ENCODE measurements around the gene HLA-B.
"Not testable (repeated sequence)": the region's sequence is repeated elsewhere in the genome, so short reads cannot be mapped to it uniquely, and the experiment has no call there.

HLA-B gene

DNA sequence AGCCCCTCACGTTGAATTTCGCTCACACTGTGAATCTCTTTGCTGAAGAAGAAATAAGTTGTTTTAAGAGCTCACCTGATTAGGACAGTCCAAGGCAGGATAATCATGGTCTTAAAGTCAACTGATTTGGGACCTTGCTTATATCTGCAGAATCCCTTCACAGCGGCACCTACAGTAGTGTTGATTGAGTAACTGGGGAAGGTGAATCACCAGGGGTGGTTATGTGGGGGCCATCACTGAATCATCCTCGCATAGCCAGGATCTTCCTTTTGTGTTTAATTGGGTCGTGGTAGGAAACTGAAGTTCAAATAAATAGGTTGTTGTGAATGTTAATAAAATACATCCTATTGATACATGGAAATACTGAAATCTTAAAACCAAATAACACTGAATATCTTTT is 26.2 kb upstream of the HLA-B start:
- DNase-seq (ENCODE audit: low read depth in 2 of 2), result no peak

DNA sequence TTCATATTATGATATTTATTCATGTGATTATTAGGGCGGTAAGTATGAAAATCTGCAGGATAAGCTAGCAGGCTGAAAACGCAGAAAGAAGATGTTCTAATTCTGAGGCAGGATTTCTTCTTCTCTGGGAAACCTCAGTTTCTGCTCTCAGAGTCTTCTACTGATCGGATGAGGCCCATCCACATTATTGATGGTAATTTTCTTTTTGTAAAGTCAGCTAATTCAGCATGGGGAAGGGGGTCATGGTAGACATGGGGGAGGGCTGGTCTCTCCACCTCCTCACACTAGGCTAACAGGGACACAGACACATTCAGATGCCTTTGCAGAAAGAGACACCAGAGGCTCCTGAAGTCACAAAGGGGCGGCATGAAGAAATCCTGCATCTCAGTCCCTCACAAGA is 24.7 kb upstream of the HLA-B start:
- no peak for DNase-seq (ENCODE audit: low read depth in 2 of 2)

DNA sequence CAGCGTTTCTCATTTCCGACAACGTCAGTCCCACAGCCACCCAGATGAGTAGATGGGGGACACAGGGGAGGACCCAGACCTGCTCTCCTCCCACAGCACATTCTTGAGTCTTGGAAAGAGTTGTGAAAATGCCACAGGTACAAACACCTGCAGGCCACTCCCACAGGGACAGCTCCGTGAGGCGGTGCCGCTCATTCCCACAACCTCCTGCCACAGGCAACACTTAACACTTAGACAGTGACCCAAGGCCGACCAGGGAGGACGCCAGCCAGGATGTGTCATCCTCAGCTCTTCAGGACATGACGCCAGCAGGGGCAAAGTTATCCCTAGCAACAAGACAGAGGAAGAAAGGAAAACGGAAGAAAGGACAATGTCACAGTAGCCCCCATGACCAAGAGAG is 22.9 kb upstream of the HLA-B start:
- DNase-seq (ENCODE audit: low read depth in 2 of 2), result no peak

DNA sequence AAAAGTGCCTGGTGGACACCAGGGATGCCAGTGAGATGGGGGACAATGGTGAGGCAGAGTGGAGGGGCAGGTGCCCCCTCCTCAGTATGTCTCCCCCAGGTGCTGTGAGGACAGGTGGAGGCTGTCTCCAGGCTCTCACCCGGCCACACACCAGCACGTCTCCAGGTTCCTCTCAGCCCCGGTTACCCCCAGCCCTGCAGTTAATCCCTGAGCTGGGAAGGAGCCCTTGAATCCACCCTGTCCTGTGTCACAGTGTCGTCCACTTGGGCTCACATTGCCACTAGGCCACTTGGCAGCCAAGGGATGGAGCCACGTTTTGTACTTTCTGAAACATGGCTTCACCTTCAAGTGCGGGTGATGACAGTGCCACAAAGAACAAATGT is 21.7 kb upstream of the HLA-B start:
- no peak for DNase-seq (ENCODE audit: low read depth in 2 of 2)

DNA sequence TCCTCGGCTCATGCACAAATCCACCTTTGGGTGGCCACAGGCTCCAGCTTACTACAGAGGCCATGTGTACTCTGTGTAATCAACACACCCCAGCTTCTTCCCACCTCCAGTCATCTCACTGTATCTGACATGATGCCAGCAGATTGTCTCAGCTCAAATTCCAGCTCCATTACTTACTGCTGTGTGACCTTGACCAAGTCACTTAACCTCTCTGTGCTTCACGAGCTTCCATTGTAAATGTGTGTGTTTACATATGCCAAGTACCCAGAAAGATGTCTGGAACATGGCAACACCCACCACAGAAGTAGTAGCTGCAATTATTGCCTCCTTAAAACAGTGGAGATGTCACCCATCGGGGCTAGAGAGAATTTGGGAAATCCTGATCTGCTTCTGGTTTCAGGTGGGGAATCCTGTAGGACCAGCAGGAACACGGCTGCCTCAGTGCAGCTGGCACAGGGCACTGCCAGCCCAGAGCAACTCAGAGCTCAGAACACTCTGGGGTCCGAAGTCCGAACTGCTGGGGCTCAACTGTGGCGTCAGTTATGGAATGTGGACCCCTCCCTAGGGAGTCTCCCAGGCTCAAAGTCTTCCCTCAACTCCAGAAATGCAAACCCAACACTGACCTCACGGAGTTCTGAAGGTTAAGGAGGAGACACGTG is 21.2 kb upstream of the HLA-B start:
- no peak for DNase-seq (ENCODE audit: low read depth in 2 of 2)

DNA sequence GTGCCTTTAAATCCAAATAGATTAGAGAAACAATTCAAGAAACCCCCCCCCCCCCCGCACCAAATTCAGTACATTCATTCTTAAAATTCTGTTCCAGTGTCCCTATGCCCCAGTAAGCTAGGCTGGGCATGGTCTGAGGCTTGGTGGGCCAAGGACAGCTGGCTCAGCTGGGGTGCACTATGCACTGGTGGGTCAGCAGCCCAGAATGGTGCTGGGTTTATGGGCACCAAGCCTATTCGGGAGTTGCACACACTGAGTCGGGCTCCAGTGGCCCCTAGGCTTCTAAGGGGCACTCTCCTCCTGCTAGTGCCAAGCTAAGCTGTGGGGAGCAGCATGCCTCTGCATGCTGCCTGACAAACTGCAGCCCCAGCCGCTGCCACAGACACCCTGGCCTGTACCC is 20.1 kb upstream of the HLA-B start:
- DNase-seq (ENCODE audit: low read depth in 2 of 2), result no peak

DNA sequence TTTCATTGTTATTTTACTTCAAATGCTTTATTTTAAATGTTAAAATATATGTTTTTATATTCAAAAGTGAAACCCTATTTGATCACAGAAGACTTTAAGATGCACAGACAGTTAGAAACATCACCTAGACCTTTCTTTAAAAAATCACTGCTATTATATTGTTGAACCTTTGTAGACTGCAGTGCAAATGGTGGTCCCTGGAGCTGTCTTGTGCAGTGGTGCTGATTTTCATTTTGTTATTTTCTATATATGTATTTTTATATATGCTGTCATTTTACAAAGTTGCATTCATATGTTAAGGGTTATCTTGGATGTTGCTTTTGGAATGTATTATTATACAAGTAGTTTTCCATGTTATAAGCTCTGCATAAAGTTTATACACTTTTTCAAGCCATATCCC is 18.7 kb upstream of the HLA-B start:
- DNase-seq (ENCODE audit: low read depth in 2 of 2), result no peak

DNA sequence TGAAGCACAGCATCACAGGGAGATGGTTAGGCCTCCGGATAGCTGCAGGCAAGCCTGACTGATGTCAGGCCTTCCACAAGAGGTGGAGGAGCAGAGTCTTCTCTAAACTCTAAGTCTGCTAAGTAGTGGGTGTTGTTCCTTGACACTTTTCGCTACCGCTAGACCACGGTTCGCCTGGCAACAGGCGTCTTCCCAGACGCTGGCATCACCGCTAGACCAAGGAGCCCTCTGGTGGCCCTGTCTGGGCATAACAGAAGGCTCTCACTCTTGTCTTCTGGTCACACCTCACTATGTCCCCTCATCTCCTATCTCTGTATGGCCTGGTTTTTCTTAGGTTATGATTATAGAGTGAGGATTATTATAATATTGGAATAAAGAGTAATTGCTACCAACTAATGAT is 17.1 kb upstream of the HLA-B start:
- DNase-seq (ENCODE audit: low read depth in 2 of 2), result not testable (repeated sequence)

DNA sequence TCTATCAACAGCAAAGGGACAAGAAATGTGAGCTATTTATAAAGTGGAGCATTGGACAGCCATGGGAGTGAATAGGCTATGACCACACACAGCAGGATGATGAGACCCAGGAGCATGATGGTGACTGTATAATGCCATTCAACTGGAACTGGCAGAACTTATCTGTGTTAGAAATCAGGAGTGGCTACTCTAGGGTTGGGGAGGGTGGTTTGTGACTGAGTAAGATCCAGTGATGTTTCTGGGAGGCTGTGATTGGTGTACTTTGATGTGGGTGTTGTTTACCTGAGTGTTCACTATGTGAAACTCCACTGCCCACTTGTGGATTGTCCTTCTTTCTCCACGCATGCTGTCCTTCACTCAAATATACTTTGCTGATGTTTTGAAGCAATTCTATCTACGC is 11.5 kb upstream of the HLA-B start:
- DNase-seq (ENCODE audit: low read depth in 2 of 2), result no peak

DNA sequence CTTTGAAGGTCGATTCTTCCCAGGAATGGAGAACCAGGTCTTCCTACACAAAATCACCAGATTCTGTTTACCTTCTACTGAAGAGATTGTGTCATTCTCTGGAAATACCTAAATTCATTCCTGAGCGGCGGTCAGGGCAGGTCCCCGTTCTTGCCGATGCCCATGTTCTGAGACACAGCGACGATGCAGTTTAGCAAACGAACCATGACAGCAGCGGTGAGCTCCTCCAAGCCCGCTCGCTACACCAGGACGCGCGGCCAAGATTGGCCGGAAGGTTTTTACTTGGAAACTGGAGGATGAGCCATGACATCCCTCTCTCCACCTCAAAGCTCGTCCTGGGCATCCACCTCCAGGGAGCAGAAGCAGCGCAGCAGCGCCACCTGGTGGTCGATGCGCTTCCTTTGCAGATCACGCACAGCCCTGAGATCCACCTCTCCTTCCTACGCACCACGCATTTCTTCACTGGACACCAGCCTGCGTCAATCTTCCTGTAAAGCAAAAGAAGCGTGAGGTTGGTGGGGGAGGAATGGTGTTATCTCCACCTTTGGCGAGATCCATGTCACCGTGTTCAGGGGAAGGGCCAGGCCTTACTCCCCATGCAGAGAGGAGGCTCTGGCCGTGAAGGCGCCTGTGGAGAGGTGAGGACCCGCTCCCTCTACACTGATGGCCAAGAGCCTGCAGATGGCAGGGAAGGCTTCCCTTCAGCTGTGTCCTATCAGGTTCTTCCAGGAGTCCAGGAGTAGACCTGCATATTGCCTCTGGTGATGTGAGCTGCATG is 9.9 kb upstream of the HLA-B start:
- peak; percentile 63 to 77 for DNase-seq (ENCODE audit: low read depth in 2 of 2)

DNA sequence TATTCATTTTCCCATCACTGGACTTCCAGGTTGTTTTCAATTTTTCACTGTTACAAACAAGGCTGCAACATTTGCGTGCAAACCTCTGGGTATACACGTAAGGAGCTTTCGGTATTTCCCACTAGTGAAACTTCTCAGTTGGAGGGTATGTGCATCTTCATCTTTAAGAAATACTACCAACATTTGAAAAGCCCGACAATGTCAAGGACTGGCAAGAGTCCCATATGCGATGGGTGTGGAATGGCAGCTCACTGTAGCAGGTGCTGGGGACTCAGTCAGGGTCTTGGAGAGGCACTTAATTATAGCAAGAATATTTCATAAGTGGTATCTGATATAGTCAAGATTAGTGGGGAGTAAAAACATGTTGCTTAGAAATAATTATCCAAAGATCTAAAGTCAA is 8.9 kb upstream of the HLA-B start:
- no peak for DNase-seq (ENCODE audit: low read depth in 2 of 2)

DNA sequence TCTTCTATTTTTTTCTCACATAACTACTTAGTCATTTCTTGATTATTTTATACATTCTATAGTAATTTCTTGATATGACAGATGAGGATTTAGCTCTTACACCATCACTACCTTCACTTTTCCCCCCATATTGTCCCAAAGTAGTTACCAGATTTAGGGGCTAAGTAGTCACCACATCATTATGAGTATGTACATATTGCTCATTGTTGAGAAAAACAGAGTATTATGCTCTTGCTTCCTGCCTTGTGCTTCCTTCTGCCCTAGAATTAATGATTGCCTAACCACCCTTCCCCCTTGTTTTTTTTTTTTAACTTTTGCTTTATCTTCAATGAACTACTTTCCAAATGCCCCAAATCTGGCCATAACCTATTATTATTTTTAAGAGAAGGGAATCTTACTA is 6.8 kb upstream of the HLA-B start:
- no peak for DNase-seq (ENCODE audit: low read depth in 2 of 2)

DNA sequence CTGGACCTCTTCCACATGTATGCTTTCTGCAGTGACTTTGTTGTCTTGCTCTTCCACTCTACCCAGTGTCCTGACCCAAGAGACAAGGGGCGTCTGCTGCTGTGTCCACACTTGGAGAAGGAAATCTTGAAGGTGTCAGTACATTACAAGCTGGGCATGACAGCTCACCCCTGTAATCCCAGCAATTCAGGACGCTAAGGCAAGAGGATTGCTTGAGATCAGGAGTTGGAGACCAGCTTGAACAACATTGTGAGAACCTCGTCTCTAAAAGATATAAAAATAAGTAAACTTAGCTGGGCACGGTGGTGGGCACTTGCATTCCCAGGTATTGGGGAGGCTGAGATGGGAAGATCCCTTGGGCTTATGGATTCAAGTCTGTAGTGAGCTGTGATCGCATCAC is 5.8 kb upstream of the HLA-B start:
- no peak for DNase-seq (ENCODE audit: low read depth in 2 of 2)

DNA sequence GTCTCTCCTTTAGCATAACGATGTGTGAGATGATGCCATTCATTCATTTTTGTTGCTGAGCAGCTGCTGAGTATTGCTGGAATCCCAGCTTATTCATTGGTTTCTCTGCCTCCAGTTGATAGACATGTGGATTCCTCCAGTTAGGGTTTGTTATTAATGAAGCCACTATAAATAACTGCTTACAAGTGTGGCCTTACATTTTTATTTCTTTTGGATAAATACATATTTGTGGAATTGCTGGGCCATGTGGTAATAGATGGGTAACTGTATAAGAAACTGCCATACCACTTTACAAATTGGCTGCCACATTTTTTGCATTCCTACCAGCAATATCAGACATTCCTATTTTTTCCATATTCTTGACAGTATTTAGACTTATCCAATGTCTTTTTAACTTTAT is 2.6 kb upstream of the HLA-B start:
- DNase-seq (ENCODE audit: low read depth in 2 of 2), result no peak

DNA sequence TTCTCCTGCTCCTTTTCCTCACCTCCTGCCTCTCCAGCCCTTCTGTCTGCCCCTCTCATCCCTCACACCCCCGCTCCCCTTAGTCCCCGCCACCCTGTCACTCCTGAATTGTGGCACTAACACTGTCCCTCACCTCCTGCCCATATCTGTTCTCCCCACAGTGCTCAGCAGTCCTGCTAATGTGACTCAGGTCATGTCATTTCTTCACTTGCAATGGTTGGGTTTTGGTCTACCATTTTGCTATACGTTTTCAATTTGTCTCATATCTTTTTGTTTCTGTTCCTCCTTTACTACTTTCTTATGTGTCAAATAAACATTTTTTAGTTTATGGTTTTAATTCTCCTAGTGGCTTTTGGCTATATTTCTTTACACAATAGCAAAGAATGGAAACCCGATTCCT is 1.3 kb upstream of the HLA-B start:
- DNase-seq (ENCODE audit: low read depth in 2 of 2), result no peak

DNA sequence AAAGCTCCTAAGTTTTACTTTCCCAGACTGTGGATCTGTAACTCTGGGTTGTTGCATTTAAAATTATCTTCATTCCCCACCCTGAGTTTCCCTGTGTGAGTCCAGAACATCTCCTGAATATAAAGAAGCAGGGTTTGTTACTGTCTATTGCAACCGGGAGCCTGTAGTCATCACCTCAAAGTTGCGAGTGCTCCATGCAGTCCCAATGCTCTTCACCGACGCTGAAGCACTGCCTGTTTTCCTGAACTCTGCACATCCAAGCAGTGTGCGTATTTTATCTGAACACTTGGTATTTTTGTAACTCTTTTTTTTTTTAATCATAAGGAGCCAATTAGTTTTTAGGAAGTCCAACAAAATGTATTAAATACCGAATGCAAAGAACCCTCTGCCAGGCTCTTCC is 907 bp upstream of the HLA-B start:
- DNase-seq (ENCODE audit: low read depth in 2 of 2), result no peak

DNA sequence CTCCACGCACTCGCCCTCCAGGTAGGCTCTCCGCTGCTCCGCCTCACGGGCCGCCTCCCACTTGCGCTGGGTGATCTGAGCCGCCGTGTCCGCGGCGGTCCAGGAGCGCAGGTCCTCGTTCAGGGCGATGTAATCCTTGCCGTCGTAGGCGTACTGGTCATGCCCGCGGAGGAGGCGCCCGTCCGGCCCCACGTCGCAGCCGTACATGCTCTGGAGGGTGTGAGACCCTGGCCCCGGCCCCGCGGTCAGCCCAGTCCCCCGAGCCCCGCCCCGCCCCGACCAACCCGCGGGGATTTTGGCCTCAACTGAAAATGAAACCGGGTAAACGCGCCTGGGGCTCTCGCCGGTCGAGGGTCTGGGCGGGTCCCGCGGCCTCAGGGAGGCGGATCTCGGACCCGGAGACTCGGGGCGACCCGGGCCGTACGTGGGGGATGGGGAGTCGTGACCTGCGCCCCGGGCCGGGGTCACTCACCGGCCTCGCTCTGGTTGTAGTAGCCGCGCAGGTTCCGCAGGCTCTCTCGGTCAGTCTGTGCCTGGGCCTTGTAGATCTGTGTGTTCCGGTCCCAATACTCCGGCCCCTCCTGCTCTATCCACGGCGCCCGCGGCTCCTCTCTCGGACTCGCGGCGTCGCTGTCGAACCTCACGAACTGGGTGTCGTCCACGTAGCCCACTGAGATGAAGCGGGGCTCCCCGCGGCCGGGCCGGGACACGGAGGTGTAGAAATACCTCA is 598 bp downstream of the HLA-B start:
- no peak for DNase-seq (ENCODE audit: low read depth in 2 of 2)

DNA sequence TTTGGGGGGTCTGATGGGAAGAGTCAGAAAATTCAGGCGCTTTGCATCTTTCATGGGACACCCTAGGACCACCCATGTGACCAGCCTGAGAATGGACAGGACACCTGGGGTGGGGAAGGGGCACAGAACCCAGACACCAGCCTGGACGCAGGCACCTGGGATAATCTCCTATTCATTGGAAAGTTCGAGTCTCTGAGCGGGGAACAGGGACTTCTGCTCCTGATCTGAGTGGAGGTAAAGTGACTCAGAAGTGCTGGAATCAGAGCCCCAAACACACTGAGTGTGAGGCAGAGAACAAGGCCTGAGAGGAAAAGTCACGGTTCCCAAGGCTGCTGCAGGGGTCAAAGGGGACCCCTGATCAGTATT is 1.4 kb downstream of the HLA-B start:
- DNase-seq (ENCODE audit: low read depth in 2 of 2), result no peak

DNA sequence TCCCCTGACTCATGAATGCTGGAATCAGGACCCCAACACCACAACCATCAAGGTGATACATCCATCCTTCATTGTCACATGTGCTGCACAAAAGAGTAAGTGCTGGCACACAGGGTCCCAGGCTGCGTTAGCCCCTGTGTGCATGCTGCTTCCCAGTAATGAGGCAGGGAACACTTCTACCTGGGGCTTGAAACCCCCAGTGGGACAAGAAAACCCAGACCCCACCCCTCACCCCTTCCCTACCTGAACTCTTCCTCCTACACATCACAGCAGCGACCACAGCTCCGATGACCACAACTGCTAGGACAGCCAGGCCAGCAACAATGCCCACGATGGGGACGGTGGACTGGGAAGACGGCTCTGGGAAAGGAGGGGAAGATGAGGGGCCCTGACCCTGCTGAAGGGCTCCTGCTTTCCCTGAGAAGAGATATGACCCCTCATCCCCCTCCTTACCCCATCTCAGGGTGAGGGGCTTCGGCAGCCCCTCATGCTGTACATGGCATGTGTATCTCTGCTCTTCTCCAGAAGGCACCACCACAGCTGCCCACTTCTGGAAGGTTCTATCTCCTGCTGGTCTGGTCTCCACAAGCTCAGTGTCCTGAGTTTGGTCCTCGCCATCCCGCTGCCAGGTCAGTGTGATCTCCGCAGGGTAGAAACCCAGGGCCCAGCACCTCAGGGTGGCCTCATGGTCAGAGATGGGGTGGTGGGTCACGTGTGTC is 2.0 kb downstream of the HLA-B start:
- DNase-seq (ENCODE audit: low read depth in 2 of 2), result no peak

DNA sequence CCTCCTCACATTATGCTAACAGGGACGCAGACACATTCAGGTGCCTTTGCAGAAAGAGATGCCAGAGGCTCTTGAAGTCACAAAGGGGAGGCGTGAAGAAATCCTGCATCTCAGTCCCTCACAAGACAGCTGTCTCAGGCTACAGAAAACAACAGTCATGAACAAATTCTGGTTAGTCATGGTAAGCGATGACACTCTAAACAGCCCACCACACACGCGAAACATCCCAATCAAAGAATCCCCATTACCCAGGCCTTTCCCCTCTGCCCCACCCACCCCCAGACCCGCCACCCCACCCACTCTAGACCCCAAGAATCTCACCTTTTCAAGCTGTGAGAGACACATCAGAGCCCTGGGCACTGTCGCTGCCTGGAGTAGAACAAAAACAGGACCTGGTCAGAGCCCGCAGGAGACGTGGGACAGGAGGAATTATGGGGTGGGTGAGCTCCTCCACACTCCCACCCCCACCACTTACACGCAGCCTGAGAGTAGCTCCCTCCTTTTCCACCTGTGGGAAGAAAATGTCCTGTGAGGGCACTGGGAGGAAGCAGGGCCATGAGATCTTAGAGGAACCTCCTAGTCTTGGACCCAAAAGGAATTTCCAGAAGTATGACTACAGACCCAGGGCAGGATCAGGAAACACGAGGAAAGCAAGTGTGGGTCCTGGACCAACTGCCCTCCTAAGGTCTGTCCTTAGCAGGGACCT is 2.7 kb downstream of the HLA-B start:
- DNase-seq (ENCODE audit: low read depth in 2 of 2), result no peak

DNA sequence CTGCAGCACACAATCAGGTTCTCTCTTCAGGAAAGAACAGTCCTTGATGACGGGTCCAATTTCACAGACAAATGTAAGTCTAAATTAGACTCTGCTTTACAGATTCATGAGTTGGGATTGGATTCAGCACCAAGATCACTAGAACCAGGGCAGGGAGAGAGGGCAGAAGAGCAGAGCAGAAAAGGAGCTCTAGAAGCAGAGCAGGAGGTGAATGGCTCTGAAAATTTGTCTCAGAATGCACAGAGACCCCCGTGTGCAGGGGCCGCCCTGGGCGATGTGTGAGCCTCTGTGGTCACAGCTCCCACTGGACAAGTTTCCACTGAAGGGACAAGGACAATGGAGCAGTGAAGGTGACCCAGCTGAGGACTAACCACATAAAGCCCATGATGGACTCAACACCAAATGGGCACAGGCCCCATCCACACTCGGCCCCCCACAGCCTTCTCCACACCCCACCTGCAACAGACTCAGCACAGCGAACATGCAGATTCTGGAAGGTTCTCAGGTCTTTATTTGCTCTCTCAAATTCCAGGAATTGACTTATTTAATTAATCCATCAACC is 3.5 kb downstream of the HLA-B start:
- no peak for DNase-seq (ENCODE audit: low read depth in 2 of 2)
